Fibroblast of lung (primary cell): ENCODE data around the gene CDK9.

Experiments
- EZH2 ChIP-seq: IDR thresholded peaks from 2 replicates; pipeline ENCODE4 v1.5.1; 2012; ENCODE audit warnings: low read length, control low read depth, mild to moderate bottlenecking; ENCODE audit errors: missing control alignments
- TF ChIP-seq, protein P1 (sequence below), 2 donors: IDR thresholded peaks in 1 of 2; conservative IDR thresholded peaks in 1 of 2; 1 replicate in 1 of 2; 2 replicates in 1 of 2; pipeline ENCODE4 v1.5.1; 2011 to 2012; ENCODE audit warnings: low read length in 2 of 2, control low read depth in 1 of 2, inconsistent platforms in 1 of 2, low read depth in 1 of 2, mild to moderate bottlenecking in 1 of 2

DNA sequence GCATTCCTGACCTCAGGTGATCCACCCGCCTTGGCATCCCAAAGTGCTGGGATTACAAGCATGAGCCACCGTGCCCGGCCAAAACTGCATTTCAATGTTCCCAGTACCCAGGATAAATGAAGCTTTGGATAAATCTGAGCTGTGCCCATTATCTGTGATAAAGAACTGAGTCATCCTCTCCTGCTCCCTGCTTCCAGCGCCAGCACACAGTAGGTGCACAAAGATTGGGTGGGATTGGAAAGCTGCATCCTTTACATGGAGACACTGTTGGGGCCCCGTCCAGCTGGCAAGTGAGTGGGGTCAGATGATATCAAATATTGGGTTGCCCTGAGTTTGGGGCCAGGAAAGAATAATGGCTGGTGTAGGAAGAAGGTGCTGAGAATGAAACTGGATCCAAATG lies 24.8 kb upstream of the CDK9 start:
- TF ChIP-seq, protein P1, sequence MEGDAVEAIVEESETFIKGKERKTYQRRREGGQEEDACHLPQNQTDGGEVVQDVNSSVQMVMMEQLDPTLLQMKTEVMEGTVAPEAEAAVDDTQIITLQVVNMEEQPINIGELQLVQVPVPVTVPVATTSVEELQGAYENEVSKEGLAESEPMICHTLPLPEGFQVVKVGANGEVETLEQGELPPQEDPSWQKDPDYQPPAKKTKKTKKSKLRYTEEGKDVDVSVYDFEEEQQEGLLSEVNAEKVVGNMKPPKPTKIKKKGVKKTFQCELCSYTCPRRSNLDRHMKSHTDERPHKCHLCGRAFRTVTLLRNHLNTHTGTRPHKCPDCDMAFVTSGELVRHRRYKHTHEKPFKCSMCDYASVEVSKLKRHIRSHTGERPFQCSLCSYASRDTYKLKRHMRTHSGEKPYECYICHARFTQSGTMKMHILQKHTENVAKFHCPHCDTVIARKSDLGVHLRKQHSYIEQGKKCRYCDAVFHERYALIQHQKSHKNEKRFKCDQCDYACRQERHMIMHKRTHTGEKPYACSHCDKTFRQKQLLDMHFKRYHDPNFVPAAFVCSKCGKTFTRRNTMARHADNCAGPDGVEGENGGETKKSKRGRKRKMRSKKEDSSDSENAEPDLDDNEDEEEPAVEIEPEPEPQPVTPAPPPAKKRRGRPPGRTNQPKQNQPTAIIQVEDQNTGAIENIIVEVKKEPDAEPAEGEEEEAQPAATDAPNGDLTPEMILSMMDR (conservative IDR thresholded peaks at IDR 0.05 in 1 of 2, IDR thresholded peaks at IDR 0.05 in 1 of 2; ENCODE audit: low read depth in 1 of 2, low read length in 2 of 2): no peak
- TF ChIP-seq EZH2: no peak
